GM21528 (cell line): ENCODE measurements around the gene OASL.
A peak's percentile ranks its signal among the peaks of the same experiment; 100 is the strongest.
"Not testable (repeated sequence)": the region's sequence is repeated elsewhere in the genome, so short reads cannot be mapped to it uniquely, and the experiment has no call there.

Source experiments
- ATAC-seq: cut with Tn5 transposase; IDR thresholded peaks from one replicate; pipeline ENCODE4 v1.9.1; 2021; ENCODE audit warnings: mild to moderate bottlenecking, moderate library complexity; ENCODE audit not compliant: unreplicated experiment, low FRiP score

The OASL gene

GRCh38 chr12:121038861-121039668, at the start of gene OASL:
Gene OASL, minus strand, starts transcription at chr12:121039246. Its CDS starts 275 bp downstream, at chr12:121038971.
- peak; percentile 77 for ATAC-seq

GRCh38 chr12:121088195-121088585, 49.1 kb upstream of the OASL start:
- no peak for ATAC-seq

GRCh38 chr12:121087467-121088194, 48.6 kb upstream of the OASL start:
- ATAC-seq = no peak

GRCh38 chr12:121086781-121087295, 47.8 kb upstream of the OASL start:
- ATAC-seq = no peak

GRCh38 chr12:121085506-121086353, 46.7 kb upstream of the OASL start:
- no peak for ATAC-seq

GRCh38 chr12:121085069-121085468, 46.0 kb upstream of the OASL start:
- ATAC-seq = no peak

GRCh38 chr12:121084229-121084628, 45.2 kb upstream of the OASL start:
- ATAC-seq = no peak

- no peak for ATAC-seq
Observed at GRCh38 chr12:121080909-121081308, 41.9 kb upstream of the OASL start.

GRCh38 chr12:121079736-121080272, 40.8 kb upstream of the OASL start:
- ATAC-seq = no peak

- ATAC-seq = not testable (repeated sequence)
Observed at GRCh38 chr12:121077440-121077839, 38.4 kb upstream of the OASL start.

GRCh38 chr12:121075911-121076310, 36.9 kb upstream of the OASL start:
- ATAC-seq = not testable (repeated sequence)

- ATAC-seq = no peak
Observed at GRCh38 chr12:121072147-121072546, 33.1 kb upstream of the OASL start.

- ATAC-seq = no peak
Observed at GRCh38 chr12:121069206-121069605, 30.2 kb upstream of the OASL start.

- ATAC-seq = no peak
Observed at GRCh38 chr12:121065345-121065744, 26.3 kb upstream of the OASL start.

- not testable (repeated sequence) for ATAC-seq
Observed at GRCh38 chr12:121064586-121064985, 25.5 kb upstream of the OASL start.

GRCh38 chr12:121064116-121064515, 25.1 kb upstream of the OASL start:
- no peak for ATAC-seq

- no peak for ATAC-seq
Observed at GRCh38 chr12:121062391-121063045, 23.5 kb upstream of the OASL start.

- ATAC-seq = no peak
Observed at GRCh38 chr12:121061831-121062230, 22.8 kb upstream of the OASL start.

GRCh38 chr12:121060149-121061001, 21.3 kb upstream of the OASL start:
- ATAC-seq = peak; percentile 70
